ENCODE data around the gene PHB1.

The PHB1 gene

DNA sequence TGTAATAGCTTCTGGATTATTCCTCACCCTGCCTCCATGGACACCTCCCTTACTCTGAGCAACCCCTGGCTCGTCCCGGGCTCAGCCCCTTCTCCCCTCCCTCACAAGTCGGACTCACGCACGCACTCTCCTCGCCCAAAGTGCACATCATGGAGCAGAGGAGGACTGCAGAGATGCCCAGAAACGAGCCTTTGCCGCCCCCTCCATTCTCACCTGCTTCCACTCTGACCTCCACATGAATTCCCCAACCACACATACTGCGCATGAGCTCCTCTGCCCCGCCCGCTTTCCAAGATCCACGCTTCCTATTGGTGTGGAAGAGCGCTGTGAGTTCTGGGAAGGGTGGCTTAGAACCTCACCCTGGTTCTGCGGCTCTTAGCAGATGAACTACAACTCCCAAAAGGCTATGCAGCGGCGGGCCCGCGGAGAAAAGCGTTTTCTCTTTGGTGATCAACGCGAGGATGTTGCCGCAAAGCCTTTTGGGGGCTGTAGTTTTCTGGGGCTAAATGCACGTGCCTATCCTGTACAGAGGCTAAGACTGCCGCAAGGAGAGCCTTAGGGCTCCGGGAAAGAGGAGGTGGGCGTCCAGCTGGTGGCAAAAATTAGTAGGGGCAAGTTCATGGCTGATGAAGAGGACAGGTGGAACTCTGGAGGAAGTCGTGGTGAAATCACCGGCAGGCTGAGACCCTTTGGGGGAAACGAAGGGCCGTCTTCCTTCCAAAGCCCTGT is at the start of gene PHB1:
Gene PHB1 (minus strand): TSS at position 261 of the 729 bp plus-strand sequence. CDS start 1,618 bp downstream, outside the sequence.
- DNase-seq (ENCODE audit: low read depth, low spot score): peak; percentile 93

DNA sequence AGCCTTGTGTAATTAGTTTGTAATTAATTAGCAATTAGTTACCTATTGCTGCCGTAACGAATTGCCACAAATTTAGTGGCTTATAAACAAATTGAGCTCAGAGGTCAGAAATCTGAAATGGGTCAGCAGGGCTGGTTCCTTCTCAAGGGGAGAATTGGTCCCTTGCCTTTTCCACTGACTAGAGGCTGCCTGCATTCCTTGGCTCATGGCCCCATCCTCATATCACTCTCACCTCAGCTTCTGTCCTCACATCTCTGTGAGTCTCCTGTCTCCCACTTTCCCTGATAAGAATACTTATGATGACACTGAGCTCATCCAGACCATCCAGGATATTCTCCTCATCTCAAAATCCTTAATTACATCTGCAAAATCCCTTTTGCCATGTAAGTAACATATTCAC is 49.4 kb upstream of the PHB1 start:
- DNase-seq (ENCODE audit: low read depth, low spot score): no peak

DNA sequence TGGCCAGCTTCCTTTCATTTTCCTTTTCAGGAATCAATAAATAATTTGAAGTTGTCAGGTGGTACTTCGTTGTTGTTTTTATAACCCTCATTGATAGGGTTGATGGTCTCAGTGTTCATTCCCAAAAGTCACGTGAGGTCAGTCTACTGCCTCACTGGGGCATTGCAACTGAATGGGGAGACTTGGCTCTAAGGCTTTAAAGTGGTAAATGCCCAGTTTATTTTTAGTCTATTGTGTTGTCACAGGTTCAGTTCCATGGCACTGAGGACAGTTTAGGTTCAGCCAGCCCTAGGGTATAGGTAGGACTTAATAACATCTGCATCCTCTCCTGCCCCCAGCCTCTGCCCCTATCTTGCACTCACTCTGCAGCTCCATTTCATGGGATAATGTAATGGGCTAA is 46.9 kb upstream of the PHB1 start:
- DNase-seq (ENCODE audit: low read depth, low spot score): no peak

DNA sequence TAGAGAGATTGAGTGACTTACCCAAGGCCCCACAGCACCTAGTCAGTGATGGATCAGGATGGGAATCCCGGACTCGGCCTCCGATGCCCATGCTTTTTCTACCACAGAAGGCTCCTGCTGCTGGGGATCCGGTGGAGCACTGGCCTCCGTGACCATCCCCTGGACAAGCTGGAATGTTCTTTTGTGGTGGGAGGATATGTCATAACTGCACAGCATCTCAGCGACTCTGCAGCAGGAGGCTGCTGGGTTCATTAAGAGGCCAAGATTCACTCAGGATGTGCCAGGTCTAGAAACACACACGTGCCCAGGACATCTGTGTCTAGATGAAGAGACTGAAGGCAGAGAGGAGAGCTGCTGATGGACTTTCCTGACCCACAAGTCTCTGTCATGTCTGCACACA is 45.7 kb upstream of the PHB1 start:
- DNase-seq (ENCODE audit: low read depth, low spot score): no peak

DNA sequence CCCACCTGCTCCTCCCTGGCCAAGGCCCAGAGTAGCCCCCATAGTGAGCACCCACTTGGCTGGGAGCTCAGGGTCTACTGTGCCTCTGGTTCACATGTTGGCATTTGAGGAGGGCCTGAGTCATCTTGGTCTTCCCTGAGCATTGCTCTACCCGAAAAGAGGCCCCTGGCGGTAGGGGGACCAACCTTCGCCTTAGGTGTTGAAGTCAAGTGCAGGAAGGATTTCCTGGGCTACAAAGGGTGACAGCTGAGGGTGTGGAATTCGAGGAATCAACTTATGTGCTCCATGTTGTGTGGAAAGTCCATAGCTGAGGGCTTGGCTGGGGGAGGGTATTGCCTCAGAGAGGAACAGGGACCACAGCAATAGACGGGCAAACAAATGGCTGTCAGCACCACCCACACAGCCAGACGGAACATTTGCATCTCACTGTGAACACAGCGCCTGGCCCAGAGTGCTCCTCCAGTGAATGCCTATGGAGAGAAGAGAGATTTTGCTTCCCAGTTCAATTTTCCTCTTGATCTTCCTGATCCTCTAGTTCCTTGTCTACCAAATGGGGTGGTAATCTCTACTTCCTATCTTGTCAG is 44.8 kb upstream of the PHB1 start:
- DNase-seq (ENCODE audit: low read depth, low spot score): no peak

DNA sequence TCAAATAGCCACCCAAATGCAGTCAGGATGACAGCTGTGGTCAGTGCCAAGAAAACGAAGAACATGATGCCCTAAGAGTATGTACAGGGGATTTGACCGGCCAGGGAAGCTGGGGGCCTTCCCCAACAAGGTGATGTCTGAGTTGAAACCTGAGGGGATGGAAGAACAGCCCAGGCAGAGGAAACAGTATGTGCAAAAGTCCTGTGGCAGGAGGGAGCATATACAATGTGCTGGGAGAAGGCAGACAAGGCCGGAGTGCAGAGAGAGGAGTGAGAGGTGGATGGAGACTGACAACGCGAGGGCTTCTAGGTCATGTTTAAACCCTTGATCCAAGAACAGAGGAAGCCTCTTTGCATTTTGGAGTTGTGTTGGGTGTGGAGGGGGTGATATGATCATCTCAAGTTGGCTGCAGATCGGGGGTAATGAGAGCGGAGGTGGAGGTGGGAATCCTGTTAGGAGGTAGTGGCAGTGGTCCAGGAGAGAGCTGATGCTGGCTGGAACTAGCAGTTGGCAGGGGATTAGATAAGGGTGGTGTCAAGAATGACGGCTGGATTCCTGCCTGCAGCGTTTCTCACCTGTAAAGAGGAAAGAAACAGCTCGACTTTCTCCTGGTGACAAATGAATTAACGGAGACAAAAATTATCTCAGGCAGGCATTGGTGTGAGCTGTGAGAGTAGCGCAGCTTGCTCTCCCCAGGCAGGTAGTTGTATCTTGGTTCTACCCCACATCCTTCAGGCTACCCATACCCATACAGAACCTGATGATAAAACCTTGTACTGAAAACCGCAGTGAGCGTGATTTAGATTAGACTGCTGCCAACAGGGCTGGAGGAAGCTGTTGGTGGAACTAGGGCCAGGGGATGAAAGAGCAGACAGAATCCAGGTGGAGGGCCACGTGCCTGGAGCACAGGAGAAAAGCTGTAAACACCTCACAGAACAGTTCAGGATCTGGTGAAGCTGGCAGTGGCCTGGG is 43.2 kb upstream of the PHB1 start:
- DNase-seq (ENCODE audit: low read depth, low spot score): no peak

DNA sequence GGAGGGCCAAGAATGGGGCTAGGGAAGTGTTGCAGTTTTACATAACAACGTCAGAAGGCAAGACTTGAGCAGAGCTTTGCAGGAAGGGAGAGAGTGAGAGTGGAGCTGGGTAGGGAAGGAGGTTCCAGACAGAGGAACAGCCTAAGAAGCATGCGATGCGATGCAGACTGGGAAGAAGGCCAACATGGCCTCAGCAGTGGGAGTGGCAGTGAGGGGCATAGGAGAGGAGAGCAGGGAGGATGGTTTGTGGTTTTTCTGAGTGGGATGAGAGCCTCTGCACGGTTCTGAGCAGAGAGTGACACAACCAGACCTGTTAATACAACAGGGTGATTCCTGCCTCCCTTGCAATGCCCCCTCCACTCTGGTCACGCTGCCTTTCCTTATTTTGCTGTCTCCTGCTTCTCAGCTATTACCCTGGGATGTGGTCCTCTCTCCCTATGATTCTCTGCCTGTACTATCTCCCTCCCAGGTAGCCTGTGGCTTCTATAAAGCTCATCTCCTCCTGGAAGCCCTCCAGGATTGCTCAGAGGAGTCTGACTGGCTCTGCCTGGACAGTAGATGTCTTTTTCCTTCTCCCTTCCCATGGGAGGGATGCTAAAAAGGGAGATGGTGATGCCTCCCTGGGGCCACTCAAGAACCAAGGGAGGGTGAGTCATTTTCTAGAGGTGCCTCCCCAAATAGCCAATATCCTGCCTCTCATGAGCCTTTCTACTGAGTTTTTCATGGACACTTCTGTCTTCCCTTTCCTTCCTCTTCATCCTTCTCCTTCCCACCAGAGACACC is 41.7 kb upstream of the PHB1 start:
- no peak for DNase-seq (ENCODE audit: low read depth, low spot score)

DNA sequence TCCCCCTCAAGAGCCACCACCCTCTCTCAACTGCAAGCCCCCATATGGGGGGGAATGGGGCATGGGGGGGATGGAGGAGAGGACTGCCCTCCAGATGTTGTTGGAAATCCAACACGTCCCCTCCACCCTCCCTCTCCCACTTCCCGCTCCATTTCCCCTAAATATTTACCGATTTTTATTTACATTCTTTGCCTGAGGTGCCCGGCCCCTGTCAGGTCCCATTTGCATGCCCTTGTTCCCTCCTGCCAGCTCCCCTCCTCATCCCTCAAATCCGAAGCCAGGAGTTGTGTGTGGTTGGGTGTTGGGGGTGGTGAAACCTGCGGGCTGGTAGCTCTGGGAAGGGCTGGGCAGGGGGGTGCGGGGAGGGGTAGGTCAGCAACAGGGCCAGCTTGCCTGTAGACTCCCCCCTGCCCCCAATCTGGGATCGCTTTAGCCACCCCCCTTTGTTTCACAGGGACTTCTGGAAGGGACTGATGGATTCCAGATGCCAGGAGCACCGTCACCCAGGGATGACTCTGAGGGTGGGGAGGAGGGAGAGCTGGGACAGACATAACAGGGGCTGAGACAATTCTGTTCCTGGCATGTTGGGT is 40.7 kb upstream of the PHB1 start:
- DNase-seq (ENCODE audit: low read depth, low spot score): no peak

DNA sequence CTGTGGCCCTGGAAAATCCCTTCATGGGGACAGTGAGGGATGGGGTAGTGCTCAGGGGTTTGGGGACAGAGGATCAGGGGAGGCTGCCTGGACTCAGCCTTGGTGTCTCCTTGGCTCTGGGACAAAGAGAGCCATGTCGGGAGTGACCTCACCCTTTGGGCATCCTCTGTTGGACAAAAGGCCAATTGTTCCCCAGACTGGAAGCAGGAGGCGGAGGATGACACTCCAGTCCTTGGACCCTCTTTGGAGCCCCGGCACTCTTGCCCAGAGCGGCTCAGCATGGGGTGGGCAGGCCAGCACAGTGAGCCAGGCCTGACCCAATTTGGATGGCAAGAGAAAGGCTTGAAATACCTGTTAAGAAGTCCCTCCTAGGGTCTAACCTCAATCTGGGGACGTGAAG is 39.4 kb upstream of the PHB1 start:
- DNase-seq (ENCODE audit: low read depth, low spot score): no peak

DNA sequence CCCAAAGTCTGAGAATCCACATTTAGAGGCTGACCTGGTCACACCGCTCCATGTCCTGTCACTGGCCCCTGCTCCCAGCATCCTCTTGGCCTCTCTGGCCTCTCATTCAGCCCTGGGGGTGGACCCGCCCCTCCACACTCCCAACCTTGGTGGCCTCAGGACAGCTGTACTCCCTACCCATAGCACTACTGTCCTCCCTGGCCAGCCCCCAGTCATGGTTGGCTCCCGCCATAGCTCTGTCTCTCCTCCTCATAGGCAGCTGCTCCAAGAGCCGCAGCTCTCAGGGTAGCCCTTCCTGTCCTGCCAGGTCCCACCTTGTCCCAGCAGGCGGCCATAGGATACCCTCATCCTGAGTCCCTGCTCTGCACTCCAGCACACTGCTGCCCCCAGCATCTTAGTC is 38.0 kb upstream of the PHB1 start:
- DNase-seq (ENCODE audit: low read depth, low spot score): no peak

DNA sequence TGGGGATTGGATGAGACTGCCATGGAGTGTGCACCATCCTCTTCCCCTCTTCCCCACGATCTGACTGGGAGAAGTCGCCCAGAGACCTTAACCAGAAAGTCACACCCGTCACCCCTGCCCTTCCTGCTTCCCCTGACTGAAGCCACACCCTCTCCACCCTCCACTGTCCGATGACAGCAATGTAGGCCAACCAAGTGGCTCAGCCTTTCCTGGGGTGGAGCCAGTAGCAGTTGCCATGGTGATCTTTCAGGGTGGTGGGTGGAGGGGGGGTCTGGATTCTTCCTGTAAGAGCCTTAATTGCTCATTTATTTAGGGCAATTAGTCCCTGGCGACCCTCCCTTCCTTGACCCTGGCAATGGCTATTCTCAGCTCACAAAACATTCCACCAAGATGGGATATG is 37.5 kb upstream of the PHB1 start:
- DNase-seq (ENCODE audit: low read depth, low spot score): no peak

DNA sequence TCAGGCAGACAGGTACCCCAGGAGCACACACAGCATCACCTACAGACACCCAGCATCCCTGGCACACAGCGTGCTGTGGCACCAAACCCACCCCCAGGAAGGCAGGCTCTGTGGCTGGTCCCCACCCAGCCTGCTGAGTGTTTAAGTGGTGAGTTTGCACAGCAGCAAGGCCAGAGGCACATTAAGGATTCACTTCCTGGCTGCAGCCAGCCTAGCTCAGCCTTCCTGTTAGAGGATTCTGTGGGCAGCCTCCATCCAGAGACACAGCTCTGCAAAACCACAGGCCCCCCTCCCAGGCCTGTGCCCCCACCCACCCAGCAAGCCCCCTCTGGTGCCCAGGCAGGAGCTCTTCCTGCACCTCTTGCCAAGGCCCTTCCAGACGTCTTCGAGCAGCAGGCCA is 36.1 kb upstream of the PHB1 start:
- DNase-seq (ENCODE audit: low read depth, low spot score): no peak

DNA sequence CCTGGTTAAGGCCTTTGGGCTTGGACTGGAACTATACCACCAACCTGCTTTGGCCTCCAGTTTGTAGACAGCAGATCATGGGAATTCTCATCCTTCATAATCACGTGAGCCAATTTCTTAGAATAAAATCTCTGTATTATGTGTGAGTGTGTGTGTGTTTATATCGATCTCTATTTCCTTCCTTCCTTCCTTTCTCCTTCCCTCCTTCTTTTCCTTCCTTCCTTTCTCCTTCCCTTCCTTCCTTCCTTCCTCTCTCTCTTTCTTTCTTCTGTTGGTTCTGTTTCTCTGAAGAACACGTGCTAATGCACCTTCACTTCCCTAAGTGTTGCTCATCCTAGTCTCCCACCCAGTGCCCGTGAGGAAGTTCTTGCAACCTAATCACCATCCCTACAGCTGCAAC is 35.5 kb upstream of the PHB1 start:
- DNase-seq (ENCODE audit: low read depth, low spot score): no peak

DNA sequence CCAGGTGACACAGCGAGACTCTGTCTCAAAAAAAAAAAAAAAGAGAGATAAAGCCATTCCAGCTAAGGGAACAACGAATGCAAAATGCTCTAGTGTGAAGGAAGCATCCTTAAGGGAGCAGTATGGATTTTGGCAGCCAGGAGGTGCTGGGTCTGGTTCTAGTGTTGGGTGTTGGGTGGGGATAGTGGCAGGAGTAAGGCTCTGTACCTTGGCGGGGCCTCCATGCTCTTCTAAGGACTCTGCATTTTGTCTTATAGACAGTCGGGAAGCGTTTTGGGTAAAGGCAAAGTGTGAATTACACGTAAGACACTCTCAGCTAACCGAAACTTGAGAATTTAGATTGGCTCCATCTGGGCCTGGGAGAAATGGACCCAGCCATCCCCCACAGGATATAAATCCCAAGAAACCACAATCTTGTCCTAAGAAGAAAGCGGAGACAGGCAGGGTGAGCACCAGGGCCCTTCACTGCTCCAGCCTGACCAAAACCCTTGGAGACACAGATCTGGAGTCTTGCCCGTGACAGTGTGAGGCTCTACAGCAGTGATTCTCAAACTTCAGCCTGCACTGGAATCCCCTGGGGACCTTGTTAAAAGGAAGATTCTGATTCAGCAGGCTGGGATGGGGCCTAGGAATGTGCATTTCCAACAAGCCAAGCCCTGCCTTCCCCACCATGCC is 33.1 kb upstream of the PHB1 start:
- DNase-seq (ENCODE audit: low read depth, low spot score): no peak

DNA sequence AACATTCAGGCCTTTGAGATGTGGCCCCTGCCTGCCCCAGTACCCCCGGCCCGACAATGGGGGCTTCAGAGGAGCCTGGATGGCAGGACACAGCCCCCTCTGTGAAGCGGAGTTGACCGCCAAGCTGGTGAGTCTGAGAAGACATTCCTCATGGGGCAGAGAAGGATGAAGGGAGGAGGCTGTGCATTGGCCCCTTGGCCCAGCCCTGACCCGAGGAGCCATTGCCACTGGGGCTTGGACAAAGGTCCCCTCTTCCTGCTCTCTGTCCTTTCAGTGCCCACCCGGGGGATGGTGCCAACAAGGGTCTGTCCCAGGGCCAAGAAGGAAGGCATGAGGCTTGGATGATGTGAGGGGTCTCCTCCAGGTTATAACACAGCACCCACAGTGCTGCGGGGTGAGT is 30.9 kb upstream of the PHB1 start:
- DNase-seq (ENCODE audit: low read depth, low spot score): no peak

DNA sequence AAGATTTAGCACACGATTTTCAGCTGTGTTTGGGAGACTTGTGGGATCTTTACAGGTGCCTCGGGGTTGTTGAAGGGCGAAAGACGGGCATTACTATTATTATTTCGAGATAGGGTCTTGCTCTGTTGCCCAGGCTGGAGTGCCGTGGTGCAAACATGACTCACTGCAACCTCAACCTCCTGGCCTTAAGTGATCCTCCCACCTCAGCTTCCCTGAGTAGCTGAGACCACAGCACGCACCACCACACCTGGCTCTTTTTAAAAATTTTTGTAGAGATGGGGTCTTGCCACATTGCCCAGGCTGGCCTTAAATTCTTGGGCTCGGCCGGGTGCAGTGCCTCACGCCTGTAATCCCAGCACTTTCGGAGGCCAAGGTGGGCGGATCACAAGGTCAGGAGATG is 29.7 kb upstream of the PHB1 start:
- DNase-seq (ENCODE audit: low read depth, low spot score): no peak

DNA sequence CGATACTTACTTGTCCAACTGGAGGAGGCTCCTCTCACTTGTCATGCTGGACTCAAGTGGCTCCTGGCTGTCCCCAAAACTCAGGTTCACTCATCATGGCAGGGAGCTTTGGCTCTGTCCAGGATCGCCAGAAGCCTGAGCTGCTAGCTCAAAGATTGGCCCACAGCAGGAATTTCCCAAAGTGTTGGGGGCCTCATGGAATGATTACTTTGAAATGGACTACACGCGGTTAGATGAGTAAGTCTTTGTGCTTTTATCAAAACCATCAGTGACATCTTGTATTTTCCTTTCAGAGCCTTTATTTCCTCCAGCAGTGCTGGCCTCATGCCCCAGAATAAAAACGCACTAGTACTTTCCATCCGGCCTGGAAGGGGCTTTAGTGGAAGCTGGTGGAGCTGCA is 29.2 kb upstream of the PHB1 start:
- no peak for DNase-seq (ENCODE audit: low read depth, low spot score)

DNA sequence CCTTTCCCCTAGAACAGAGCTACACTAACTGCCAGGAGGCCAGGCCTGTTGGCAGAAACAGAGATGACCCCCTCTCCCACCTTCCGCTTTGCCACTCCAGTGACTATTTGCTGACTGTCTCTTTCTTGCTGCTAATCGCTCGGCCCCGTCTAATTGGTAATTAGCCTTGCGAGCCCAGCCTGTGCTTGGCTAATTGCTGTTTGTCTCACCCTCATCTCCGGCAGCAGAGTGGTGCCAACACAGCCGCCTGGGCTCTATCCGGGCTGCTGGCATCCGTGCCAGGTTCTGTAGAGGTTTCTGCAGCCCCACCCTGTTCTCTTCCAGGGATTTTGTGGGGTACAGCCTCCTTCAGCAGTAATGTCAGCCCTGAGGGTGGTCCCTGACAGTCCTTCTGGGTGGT is 27.4 kb upstream of the PHB1 start:
- no peak for DNase-seq (ENCODE audit: low read depth, low spot score)

DNA sequence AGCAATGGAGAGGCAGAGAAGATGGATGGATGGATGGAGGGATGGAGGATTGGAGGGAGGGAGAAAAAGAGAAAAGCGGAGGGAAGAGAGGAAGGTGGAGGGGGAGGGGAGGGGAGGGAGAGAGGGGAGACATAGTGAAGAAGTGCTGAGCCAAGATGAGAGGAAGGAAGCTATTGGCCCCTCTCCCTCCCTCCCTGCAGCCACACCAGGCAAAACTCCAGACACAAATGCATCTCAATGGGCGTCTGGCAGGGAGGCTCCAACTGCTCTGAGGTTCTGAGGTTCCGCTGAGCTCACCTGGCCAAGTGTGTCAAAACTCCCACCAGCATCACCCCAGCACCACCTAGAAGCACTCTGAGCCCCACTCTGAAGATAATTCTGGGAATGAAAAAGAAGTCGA is 26.9 kb upstream of the PHB1 start:
- DNase-seq (ENCODE audit: low read depth, low spot score): no peak

DNA sequence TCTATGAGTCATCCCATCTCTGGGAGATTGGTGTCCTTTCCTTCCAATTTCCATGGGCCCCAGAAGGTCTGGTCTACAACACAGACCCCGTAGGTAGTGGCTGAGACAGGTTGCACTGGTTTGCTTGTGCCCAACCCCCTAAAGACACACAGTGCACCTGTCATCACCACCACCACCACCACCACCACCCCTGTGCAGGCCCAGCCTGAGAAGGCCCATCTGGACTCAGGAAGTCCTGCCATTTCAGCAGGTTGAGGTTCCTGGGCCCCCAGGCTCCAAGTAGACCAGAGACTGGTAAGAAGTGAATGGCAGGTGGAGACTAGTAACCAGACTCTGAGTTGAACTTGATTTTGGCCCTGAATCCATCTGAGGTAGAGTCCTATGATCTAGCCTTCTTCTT is 25.9 kb upstream of the PHB1 start:
- no peak for DNase-seq (ENCODE audit: low read depth, low spot score)
